ENCODE measurements around the gene CACNA2D3. TPM values are rescaled to one million over a fixed set of nuclear protein-coding genes. Genes with fewer than 3 reads are reported as not detected.
A peak's percentile ranks its signal among the peaks of the same experiment; 100 is the strongest.

The CACNA2D3 gene
- total RNA-seq, 1 experiment from 2014 or later: 0.06 TPM

- DNase-seq (ENCODE audit: low read depth): no peak
These were observed 719.1 kb downstream of the CACNA2D3 start for GRCh38 chr3:54841471-54841870.

GRCh38 chr3:54843352-54843751 lies 721.0 kb downstream of the CACNA2D3 start:
- DNase-seq (ENCODE audit: low read depth): no peak

GRCh38 chr3:54844211-54844610 lies 721.9 kb downstream of the CACNA2D3 start:
- no peak for DNase-seq (ENCODE audit: low read depth)

- DNase-seq (ENCODE audit: low read depth): no peak
These were observed 722.7 kb downstream of the CACNA2D3 start for GRCh38 chr3:54845011-54845410.

- DNase-seq (ENCODE audit: low read depth): no peak
These were observed 723.2 kb downstream of the CACNA2D3 start for GRCh38 chr3:54845551-54845950.

- no peak for DNase-seq (ENCODE audit: low read depth)
These were observed 723.8 kb downstream of the CACNA2D3 start for GRCh38 chr3:54846119-54846518.

GRCh38 chr3:54847361-54847760 lies 725.0 kb downstream of the CACNA2D3 start:
- DNase-seq (ENCODE audit: low read depth): no peak

GRCh38 chr3:54849360-54849759 lies 727.0 kb downstream of the CACNA2D3 start:
- DNase-seq (ENCODE audit: low read depth): no peak

- no peak for DNase-seq (ENCODE audit: low read depth)
These were observed 728.2 kb downstream of the CACNA2D3 start for GRCh38 chr3:54850484-54851018.

GRCh38 chr3:54853573-54854404 lies 731.4 kb downstream of the CACNA2D3 start:
- DNase-seq (ENCODE audit: low read depth): peak; percentile 50

GRCh38 chr3:54856271-54856670 lies 733.9 kb downstream of the CACNA2D3 start:
- no peak for DNase-seq (ENCODE audit: low read depth)

- peak; percentile 65 for DNase-seq (ENCODE audit: low read depth)
These were observed 735.0 kb downstream of the CACNA2D3 start for GRCh38 chr3:54857343-54857742.

GRCh38 chr3:54858093-54858785 lies 735.9 kb downstream of the CACNA2D3 start:
- no peak for DNase-seq (ENCODE audit: low read depth)

GRCh38 chr3:54859184-54859583 lies 736.8 kb downstream of the CACNA2D3 start:
- DNase-seq (ENCODE audit: low read depth): peak; percentile 53

- peak; percentile 38 for DNase-seq (ENCODE audit: low read depth)
These were observed 739.1 kb downstream of the CACNA2D3 start for GRCh38 chr3:54861248-54862067.

GRCh38 chr3:54862526-54862925 lies 740.2 kb downstream of the CACNA2D3 start:
- peak; percentile 37 for DNase-seq (ENCODE audit: low read depth)

- no peak for DNase-seq (ENCODE audit: low read depth)
These were observed 741.0 kb downstream of the CACNA2D3 start for GRCh38 chr3:54863366-54863765.

GRCh38 chr3:54863786-54864185 lies 741.4 kb downstream of the CACNA2D3 start:
- no peak for DNase-seq (ENCODE audit: low read depth)

GRCh38 chr3:54865316-54865715 lies 743.0 kb downstream of the CACNA2D3 start:
- DNase-seq (ENCODE audit: low read depth): no peak

GRCh38 chr3:54866251-54866650 lies 743.9 kb downstream of the CACNA2D3 start:
- no peak for DNase-seq (ENCODE audit: low read depth)

- peak; percentile 94 for DNase-seq (ENCODE audit: low read depth)
These were observed 748.1 kb downstream of the CACNA2D3 start for GRCh38 chr3:54870423-54870822.

GRCh38 chr3:54871867-54872266 lies 749.5 kb downstream of the CACNA2D3 start:
- no peak for DNase-seq (ENCODE audit: low read depth)

All from LHCN-M2 (cell line).